Neutrophil (primary cell): Measurements from ENCODE around the gene DDI1.

Source experiments
- H3K27ac ChIP-seq: fragments of 200-600 bp; sonication (generic); 2 replicates; pipeline ENCODE4 v1.5.1; 2016; ENCODE audit warnings: mild to moderate bottlenecking, moderate library complexity
- H3K27me3 ChIP-seq: fragments of 200-600 bp; sonication (generic); 2 replicates; pipeline ENCODE4 v1.6.0; 2016; ENCODE audit warnings: mild to moderate bottlenecking
- H3K36me3 ChIP-seq: fragments of 200-600 bp; sonication (generic); 2 replicates; pipeline ENCODE4 v1.5.1; 2017
- H3K4me1 ChIP-seq, 2 experiments: fragments of 200-600 bp in 1 of 2; sonication (generic) in 1 of 2; 1 replicate in 1 of 2; 2 replicates in 1 of 2; pipeline versions ENCODE4 v1.5.1 to v1.6.1; 2013 to 2016; ENCODE audit warnings: low read depth in 1 of 2, low read length in 1 of 2, mild to moderate bottlenecking in 1 of 2, moderate library complexity in 1 of 2; ENCODE audit not compliant: control insufficient read depth in 1 of 2, insufficient read depth in 1 of 2
- H3K4me3 ChIP-seq, 2 experiments: fragments of 200-600 bp in 1 of 2; sonication (generic) in 1 of 2; 1 replicate in 1 of 2; 2 replicates in 1 of 2; pipeline ENCODE4 v1.5.1; 2013 to 2016; ENCODE audit warnings: low read depth in 1 of 2, low read length in 1 of 2, mild to moderate bottlenecking in 1 of 2, moderate library complexity in 1 of 2
- H3K9me3 ChIP-seq: fragments of 200-600 bp; sonication (generic); 2 replicates; pipeline ENCODE4 v1.5.1; 2016
- CTCF ChIP-seq: fragments of 200-600 bp; sonication (generic); IDR thresholded peaks from 2 replicates; pipeline ENCODE4 v1.5.1; 2016; ENCODE audit warnings: antibody characterized with exemption

DDI1 gene

GRCh38 chr11:103994518-103994917 is 41.9 kb upstream of the DDI1 start:
- no peak for TF ChIP-seq CTCF
- H3K4me1 ChIP-seq, result no peaks in the 10 kb centered on the region
- no peak overlapping the region for H3K27ac ChIP-seq
- no peaks in the 10 kb centered on the region for H3K36me3 ChIP-seq
- H3K27me3 ChIP-seq, result no peaks in the 10 kb centered on the region
- H3K9me3 ChIP-seq, result no peaks in the 10 kb centered on the region
- no peak overlapping the region for H3K4me3 ChIP-seq

GRCh38 chr11:103995896-103996295 is 40.5 kb upstream of the DDI1 start:
- no peak overlapping the region for H3K27ac ChIP-seq
- H3K4me1 ChIP-seq, result no peaks in the 10 kb centered on the region
- H3K4me3 ChIP-seq, result no peak overlapping the region
- H3K27me3 ChIP-seq, result no peaks in the 10 kb centered on the region
- TF ChIP-seq CTCF, result no peak
- no peaks in the 10 kb centered on the region for H3K36me3 ChIP-seq
- no peaks in the 10 kb centered on the region for H3K9me3 ChIP-seq

GRCh38 chr11:103997082-103997481 is 39.4 kb upstream of the DDI1 start:
- no peak for TF ChIP-seq CTCF
- Histone ChIP-seq H3K4me1 (no peaks in the 10 kb centered on the region), H3K36me3 (no peaks in the 10 kb centered on the region), H3K9me3 (no peaks in the 10 kb centered on the region), H3K27me3 (no peaks in the 10 kb centered on the region), H3K4me3 (no peak overlapping the region), H3K27ac (no peak overlapping the region)

GRCh38 chr11:103998826-103999508 is 37.5 kb upstream of the DDI1 start:
- Histone ChIP-seq H3K4me3 (no peak overlapping the region), H3K9me3 (no peaks in the 10 kb centered on the region), H3K36me3 (no peaks in the 10 kb centered on the region), H3K4me1 (no peaks in the 10 kb centered on the region), H3K27me3 (no peaks in the 10 kb centered on the region), H3K27ac (no peak overlapping the region)
- no peak for TF ChIP-seq CTCF

- Histone ChIP-seq H3K9me3 (no peaks in the 10 kb centered on the region), H3K27me3 (no peaks in the 10 kb centered on the region), H3K4me1 (no peaks in the 10 kb centered on the region), H3K36me3 (no peaks in the 10 kb centered on the region), H3K4me3 (no peak overlapping the region), H3K27ac (no peak overlapping the region)
- TF ChIP-seq CTCF, result no peak
These were observed 35.6 kb upstream of the DDI1 start for GRCh38 chr11:104000798-104001197.
